Mononuclear cell (primary cell): Measurements from ENCODE around the gene S100A1. TPM values are rescaled to one million over a fixed set of nuclear protein-coding genes. Genes with fewer than 3 reads are reported as not detected.
"Not testable (repeated sequence)": the region's sequence is repeated elsewhere in the genome, so short reads cannot be mapped to it uniquely, and the experiment has no call there.

Experiments
- H3K27me3 ChIP-seq: 2 replicates; pipeline ENCODE4 v1.6.0; 2011; ENCODE audit warnings: low read length, control low read depth; ENCODE audit not compliant: insufficient read depth
- H3K4me1 ChIP-seq: 2 replicates; pipeline ENCODE4 v1.5.1; 2011; ENCODE audit warnings: mild to moderate bottlenecking, low read length, control low read depth; ENCODE audit not compliant: insufficient read depth
- H3K4me3 ChIP-seq: 2 replicates; pipeline ENCODE4 v1.5.1; 2011; ENCODE audit warnings: mild to moderate bottlenecking, low read length, moderate library complexity
- H3K9me3 ChIP-seq: 2 replicates; pipeline ENCODE4 v1.5.1; 2011; ENCODE audit warnings: low read depth, mild to moderate bottlenecking, control low read depth, low read length
- total RNA-seq: library from RNA; depleted of rRNA; stranded (reverse); fragments of >200 nt; gene quantifications from one replicate; pipeline ENCODE4 v1.2.3, GENCODE V29; 2012

Gene S100A1
- total RNA-seq, 1 donor: not detected

DNA sequence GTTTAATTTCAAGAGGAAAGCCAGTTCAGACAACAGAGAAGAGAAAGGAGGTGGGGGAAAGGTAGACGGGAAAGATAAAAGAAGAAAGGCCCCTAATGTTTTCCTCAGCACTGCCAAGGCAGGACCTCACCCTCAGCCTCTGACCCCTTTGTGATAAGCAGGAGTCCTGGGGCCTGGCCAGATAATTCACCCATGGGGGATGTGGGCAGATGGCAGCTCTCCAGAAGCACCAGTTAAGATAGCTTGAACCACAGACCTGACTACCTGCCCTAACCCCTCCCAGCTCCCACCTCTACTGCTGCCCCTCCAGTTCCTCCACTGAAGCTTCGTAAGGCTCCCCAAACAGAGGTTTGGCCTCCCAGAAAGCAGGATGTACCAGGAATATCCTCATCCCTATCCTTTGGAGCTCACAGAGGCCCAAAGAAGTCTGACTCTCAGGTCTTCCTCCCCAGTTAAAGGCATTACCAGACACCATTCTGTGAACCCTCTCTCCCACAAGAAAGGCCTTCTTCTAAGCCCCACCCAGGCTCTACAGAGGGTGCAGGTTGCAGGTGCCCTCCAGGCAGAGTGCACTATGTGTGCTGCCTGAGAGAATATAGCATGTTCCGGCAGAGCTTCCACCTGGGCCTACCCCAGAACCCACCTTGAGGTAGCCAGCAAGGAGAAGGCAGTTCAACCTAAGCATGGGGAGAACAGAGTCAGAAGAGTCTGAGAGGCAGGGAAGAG lies 21.1 kb downstream of the S100A1 start:
- Histone ChIP-seq H3K9me3 (no peaks in the 10 kb centered on the region), H3K27me3 (no peaks in the 10 kb centered on the region), H3K4me1 (peaks cover 44% of the 10 kb centered on the region), H3K4me3 (no peak overlapping the region)

DNA sequence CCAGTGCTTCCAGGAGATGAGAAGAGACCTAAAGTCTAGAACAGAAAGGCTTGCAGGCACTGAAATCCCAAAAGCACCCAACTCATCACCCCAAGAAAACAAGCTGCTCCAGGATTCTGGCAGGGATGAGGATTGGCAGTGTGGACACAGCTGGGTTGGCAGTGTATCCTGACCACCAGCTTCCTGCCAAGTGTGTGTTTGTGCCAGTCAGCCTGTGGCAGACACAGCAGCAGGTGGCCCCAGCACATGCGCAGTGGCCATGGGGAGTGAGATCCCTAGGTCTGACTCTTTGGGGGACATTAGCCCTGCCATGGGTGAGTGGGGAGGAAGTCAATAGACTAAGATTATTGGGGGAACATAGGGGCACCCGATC lies 21.6 kb downstream of the S100A1 start:
- H3K4me3 ChIP-seq: no peak overlapping the region
- no peaks in the 10 kb centered on the region for H3K9me3 ChIP-seq
- no peaks in the 10 kb centered on the region for H3K27me3 ChIP-seq
- H3K4me1 ChIP-seq: peaks cover 42% of the 10 kb centered on the region

DNA sequence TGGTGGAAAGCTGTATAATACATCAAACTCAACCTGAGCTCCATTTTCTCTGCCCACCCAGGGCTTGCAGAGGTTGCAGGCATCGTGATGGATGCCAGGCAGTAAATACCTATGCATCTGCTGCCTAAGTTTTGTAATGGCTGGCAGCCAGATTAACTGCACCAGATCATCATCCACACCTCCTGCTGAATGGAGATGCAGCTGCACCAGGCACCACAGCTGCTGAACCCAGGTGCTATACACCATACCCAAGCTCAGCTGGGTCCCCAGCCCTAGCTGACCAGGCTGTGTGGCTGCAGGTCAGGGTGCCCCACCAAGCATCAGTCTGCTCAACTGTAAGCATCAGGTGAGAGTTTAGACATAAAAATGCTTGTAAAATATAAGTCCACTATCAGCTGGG lies 23.5 kb downstream of the S100A1 start:
- Histone ChIP-seq H3K27me3 (no peaks in the 10 kb centered on the region), H3K4me1 (peaks cover 23% of the 10 kb centered on the region), H3K4me3 (no peak overlapping the region), H3K9me3 (no peaks in the 10 kb centered on the region)

DNA sequence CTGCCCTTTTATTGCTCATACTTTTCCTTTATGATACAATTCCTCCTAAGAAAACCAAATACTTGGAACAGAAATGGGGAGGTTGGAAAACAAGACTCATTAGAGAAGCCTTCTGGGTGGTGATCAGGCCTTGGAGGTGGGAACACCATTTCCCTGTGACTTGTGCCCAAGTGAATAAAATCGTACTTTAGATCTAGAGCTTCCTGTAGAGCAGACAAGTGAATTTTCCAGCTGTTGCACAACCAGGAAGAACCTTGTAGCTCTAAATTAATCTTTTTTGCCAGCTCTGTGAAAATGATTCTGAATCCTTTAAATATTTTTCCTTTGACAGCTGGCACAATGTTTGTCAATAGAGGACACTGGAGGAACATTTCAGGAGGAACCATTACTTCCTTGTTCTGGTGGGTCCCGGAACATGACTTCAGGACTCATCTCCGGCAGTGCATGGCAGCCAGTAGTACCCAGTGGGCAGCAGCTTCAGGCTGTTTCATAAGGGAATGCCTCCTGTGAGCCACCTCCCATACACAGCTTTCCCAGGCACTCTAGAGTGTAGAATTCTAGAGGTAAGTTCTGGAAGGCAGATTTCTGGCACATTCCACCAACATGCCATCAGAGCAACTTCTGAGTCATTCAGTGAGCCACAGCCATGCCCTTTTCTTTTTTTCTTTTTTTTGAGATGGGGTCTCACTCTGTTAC lies 24.7 kb downstream of the S100A1 start:
- Histone ChIP-seq H3K9me3 (no peaks in the 10 kb centered on the region), H3K27me3 (no peaks in the 10 kb centered on the region), H3K4me3 (no peak overlapping the region), H3K4me1 (peaks cover 18% of the 10 kb centered on the region)

DNA sequence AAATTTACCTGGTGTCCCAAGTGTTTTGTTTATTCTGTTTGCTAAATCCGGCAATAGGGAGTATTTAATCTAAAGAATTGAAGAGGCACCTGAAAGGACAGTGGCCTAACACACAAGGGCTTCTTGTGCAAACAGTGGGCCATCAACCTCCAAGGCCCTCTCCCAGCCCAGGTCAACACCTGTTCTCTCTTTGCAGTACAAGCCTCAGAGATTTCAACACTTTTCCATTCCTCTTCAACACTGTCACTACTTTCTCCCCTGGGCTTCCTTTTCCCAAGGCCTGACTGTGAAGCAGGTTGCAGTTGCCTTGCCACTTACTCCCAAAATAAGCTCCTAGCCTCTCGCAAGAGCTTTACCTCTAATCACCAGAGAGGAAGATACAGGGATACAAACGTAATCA lies 27.1 kb downstream of the S100A1 start:
- peaks cover 30% of the 10 kb centered on the region for H3K4me1 ChIP-seq
- H3K27me3 ChIP-seq: no peaks in the 10 kb centered on the region
- H3K4me3 ChIP-seq: no peak overlapping the region
- no peaks in the 10 kb centered on the region for H3K9me3 ChIP-seq

DNA sequence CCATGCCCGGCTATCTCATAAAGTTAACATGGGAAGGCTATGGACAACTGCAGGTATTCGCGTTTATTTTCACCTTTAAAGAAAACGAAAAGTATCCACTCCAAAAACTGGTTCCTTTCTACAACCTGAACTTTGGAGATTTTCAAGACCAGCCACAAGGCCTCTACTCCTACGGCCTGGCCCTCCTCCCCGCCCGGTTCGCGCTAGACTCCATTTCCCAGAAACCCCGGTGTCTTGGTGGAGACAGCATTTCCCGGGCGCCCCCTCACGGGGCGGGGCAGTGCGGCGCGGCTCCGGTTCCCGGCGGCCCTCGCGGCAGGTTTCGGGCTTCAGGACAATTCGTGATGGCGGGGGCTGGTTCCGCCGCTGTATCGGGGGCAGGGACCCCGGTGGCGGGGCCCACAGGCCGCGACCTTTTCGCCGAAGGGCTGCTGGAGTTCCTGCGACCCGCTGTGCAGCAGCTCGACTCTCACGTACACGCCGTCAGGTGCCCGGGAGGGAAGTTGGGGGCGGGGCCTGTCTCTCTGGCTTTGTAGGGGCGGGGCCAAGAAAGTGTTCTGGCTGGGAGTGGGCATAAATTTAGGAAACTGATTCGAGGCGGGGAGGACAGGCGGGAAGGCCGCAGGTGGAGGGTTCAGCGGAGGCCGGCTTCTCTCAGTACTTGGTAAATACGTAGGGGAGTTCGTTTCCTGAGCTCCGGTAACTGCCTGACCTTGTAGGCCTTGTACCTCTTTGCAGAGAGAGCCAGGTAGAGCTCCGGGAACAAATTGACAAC lies 30.4 kb downstream of the S100A1 start, which contains the start of gene SNAPIN:
Gene SNAPIN (plus strand): TSS at position 304 of the 775 bp plus-strand sequence. CDS start 41 bp downstream, at position 345.
- no peaks in the 10 kb centered on the region for H3K27me3 ChIP-seq
- peaks cover 27% of the 10 kb centered on the region for H3K4me1 ChIP-seq
- H3K4me3 ChIP-seq: peak within 1 kb of the TSS; percentile 80
- H3K9me3 ChIP-seq: no peaks in the 10 kb centered on the region

DNA sequence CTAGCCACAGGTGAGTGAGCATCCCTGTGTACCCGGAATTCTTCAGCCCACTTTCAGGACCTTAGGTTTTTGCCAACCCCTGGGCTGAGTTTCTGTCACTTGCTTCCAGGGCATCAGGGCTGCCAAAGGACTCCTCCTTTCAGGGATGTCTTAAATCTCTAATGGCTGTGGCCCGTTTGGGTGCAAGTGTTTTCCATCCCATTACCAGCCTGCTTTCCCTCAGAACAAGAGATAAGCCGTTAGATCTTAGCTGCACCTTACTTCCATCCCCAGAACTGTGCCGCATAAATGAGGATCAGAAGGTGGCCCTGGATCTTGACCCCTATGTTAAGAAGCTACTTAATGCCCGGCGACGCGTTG lies 30.9 kb downstream of the S100A1 start:
- H3K9me3 ChIP-seq: no peaks in the 10 kb centered on the region
- peak overlapping the region; percentile 80 for H3K4me3 ChIP-seq
- H3K27me3 ChIP-seq: no peaks in the 10 kb centered on the region
- H3K4me1 ChIP-seq: peaks cover 27% of the 10 kb centered on the region

DNA sequence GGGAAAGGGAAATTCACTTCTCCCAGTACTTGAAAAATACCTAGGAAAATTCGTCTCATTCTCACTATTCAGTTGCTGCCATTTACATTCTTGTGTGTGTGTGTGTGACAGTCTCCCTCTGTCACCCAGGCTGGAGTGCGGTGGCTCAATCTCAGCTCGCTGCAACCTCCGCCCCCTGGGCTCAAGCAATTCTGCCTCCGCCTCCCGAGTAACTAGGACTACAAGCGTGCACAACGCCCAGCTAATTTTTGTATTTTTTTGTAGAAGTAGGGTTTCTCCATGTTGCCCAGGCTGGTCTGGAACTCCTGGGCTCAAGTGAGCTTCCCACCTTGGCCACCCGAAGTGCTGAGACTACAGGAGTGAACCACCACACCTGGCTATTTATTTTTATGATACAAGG lies 31.4 kb downstream of the S100A1 start:
- H3K4me3 ChIP-seq: no peak overlapping the region
- peaks cover 27% of the 10 kb centered on the region for H3K4me1 ChIP-seq
- no peaks in the 10 kb centered on the region for H3K27me3 ChIP-seq
- no peaks in the 10 kb centered on the region for H3K9me3 ChIP-seq

DNA sequence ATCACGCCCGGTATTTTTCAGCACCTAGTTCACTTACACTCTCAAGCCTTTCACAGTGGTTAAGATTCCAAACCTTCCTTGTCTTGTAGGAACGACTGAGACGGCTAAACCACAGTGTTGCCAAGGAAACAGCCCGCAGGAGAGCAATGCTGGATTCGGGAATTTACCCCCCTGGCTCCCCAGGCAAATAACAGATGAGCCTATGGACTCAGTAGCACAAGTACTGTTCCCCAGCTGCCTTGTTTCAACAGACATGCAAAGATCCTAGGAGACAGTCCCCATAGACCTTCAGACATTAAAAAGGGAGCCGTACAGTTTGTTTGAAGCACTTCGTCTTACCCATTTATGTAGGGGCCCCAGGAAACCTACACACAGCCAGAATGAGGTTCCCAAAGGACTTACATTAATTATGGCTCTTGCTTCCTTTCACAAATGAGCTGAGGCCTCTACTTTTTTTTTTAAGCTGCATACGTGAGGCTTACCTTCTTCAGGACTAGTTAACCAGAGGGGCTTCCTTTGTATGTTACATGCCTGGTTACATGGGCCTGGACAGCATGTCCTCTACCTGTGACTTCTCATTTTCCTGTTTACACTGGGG lies 33.0 kb downstream of the S100A1 start:
- Histone ChIP-seq H3K27me3 (no peaks in the 10 kb centered on the region), H3K4me3 (no peak overlapping the region), H3K9me3 (no peaks in the 10 kb centered on the region), H3K4me1 (peaks cover 27% of the 10 kb centered on the region)

DNA sequence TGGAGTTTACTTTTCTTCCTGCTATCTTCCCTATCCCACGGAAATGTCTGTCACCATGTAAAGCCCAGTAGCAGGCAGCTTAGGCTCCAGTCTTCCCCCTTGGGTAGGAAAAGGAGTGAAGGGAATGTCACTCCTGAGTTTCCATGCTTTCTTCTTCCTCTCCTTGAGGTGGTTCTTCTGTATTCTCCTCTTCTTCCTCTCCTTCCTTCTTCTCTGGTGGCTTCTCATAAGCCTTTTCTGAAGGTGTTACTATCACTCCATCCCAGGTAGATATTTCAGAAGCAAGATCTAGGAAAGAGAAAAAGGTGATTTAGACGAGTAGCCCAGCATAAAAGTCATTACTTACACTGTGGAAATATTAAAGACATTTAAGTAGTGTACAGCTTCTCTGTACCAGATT lies 34.0 kb downstream of the S100A1 start:
- Histone ChIP-seq H3K9me3 (no peaks in the 10 kb centered on the region), H3K4me1 (peaks cover 27% of the 10 kb centered on the region), H3K4me3 (no peak overlapping the region), H3K27me3 (no peaks in the 10 kb centered on the region)

DNA sequence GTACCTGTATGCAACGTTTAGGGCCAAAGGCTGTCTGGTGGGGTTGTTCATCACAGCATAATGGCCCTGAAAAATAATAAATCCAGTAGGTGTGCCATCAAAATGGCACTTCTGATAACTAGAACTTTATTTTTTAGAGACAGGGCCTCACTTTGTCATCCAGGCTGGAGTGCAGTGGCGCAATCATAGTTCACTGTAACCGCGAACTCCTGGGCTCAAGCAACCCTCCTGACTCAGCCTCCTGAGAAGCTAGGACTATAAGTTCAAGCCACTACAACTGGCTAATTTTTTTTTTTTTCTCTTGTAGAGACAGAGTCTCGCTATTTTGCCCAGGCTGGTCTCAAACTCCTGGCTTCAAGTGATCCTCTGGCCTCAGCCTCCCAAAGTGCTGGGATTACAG lies 35.0 kb downstream of the S100A1 start:
- Histone ChIP-seq H3K27me3 (no peaks in the 10 kb centered on the region), H3K4me3 (no peak overlapping the region), H3K4me1 (peaks cover 21% of the 10 kb centered on the region), H3K9me3 (no peaks in the 10 kb centered on the region)

DNA sequence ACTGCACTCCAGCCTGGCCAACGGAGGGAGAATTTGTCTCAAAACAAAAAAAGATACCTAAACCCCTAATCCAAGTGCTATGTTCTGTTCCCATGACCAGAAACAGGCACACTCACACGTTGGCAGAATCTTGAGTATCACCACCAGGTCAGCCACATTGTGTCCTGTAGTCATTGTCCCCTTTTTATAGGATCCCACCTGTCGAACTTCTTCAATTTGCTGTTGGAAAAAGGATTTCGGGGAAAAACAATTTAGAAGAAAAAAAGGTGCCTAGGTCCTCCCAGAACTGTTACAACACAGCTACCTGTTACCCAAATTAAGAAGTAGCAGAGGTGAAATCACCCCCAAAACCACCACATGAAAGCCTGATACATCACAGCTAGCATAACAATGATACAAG lies 39.2 kb downstream of the S100A1 start:
- H3K27me3 ChIP-seq: no peaks in the 10 kb centered on the region
- peaks cover 30% of the 10 kb centered on the region for H3K4me1 ChIP-seq
- no peak overlapping the region for H3K4me3 ChIP-seq
- no peaks in the 10 kb centered on the region for H3K9me3 ChIP-seq

DNA sequence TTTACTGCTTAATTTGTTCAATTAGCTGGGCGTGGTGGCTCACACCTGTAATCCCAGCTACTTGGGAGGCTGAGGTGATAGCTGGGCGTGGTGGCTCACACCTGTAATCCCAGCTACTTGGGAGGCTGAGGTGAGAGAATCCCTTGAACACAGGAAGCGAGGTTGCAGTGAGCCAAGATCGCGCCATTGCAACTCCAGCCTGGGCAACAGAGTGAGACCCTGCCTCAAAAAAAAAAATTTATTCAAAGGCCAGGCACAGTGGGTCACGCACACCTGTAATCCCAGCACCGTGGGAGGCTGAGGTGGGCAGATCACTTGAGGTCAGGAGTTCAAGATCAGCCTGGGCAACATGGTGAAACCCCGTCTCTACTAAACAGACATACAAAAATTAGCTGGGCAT lies 40.4 kb downstream of the S100A1 start:
- H3K4me3 ChIP-seq, H3K9me3 ChIP-seq: not testable (repeated sequence)

DNA sequence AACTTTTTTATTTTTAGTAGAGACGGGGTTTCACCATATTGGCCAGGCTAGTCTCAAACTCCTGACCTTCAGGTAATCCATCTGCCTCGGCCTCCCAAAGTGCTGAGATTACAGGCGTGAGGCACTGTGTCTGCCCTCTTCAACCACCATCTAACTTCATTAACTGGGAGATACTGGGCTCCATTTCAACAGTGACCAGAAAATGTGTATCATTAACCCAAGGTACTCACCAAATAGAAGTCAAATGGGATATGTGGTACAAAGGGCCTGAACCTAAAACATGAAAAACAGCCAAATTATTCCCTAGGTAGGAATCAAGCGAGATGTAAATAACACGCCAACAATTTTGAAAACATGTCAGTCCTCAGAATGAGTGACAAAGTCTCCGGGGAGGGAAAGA lies 41.4 kb downstream of the S100A1 start:
- Histone ChIP-seq H3K9me3 (no peaks in the 10 kb centered on the region), H3K4me1 (peaks cover 23% of the 10 kb centered on the region), H3K4me3 (no peak overlapping the region), H3K27me3 (no peaks in the 10 kb centered on the region)

More for the DNA sequence above, 40.4 kb downstream of the S100A1 start:
- H3K27me3 ChIP-seq: not testable (repeated sequence)
- peaks cover 23% of the 10 kb centered on the region for H3K4me1 ChIP-seq

DNA sequence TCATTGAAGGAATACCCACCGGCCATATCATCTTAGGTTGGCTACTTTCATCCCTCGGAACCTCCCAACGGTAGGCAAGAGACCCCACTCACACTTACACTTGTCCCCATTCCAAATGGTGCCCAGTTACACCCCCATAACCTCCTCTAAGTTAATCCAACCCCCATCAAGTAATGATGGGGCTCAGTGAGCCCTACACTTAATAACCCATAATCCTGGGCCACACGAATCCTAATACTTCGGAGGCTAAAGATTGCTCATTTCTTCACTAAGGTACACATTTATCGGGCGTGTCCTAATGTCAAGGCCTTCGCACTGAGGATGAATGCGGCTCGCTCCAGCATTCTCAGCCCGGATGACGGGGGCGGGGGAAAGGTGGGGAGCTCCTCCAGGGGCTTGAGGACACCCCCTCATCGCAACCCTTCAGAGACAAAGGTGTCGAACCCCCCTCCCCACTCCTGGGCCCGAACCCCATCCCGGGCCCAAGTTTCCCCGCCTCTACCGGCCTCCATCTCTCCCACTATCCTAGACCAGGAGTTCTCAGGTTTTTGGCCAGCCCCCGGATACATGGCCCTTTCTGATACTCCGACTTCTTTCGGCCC lies 42.1 kb downstream of the S100A1 start:
- H3K4me1 ChIP-seq: peaks cover 23% of the 10 kb centered on the region

More for the DNA sequence above, 42.1 kb downstream of the S100A1 start:
- peak overlapping the region; percentile 81 for H3K4me3 ChIP-seq
- no peaks in the 10 kb centered on the region for H3K9me3 ChIP-seq
- no peaks in the 10 kb centered on the region for H3K27me3 ChIP-seq
